ENCODE measurements around the gene CREB5.

- TF ChIP-seq CTCF (IDR thresholded peaks at IDR 0.05; ENCODE audit: poor library complexity, severe bottlenecking) (no peak), MXI1 (conservative IDR thresholded peaks at IDR 0.05; ENCODE audit: poor library complexity, severe bottlenecking) (no peak), REST (IDR thresholded peaks at IDR 0.05; ENCODE audit: borderline replicate concordance) (no peak), SMC3 (conservative IDR thresholded peaks at IDR 0.05; ENCODE audit: poor library complexity) (no peak), POLR2AphosphoS5 (IDR thresholded peaks at IDR 0.05) (no peak)
These were observed 293.0 kb downstream of the CREB5 start for GRCh38 chr7:28705350-28705749.
